HuH-7 (cell line): ENCODE measurements around the gene C4orf50.

Experiments
- DNase-seq: peaks from one replicate; pipeline ENCODE4 v3.0.0; 2011; ENCODE audit warnings: low spot score

C4orf50 gene

DNA sequence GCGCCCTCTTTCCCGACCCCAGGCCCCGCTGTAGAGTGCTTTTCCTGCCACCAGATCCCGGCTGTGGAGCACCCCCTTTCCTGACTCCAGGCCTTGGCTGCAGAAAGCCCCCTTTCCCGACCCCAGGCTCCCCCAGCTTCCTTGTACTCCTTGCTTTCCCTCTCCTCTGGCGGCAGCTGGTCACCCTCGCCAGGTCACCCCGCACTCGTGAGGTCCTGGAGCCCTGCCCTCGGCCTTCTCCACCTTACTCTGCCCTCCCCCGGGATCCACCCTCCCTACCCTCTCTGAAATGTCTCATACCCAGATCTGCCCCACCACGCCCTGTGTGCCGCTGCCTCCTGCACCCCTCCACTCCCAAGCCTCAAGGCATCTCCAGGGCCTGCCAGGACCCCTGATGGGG lies 25.0 kb upstream of the C4orf50 start:
- DNase-seq = no peak

DNA sequence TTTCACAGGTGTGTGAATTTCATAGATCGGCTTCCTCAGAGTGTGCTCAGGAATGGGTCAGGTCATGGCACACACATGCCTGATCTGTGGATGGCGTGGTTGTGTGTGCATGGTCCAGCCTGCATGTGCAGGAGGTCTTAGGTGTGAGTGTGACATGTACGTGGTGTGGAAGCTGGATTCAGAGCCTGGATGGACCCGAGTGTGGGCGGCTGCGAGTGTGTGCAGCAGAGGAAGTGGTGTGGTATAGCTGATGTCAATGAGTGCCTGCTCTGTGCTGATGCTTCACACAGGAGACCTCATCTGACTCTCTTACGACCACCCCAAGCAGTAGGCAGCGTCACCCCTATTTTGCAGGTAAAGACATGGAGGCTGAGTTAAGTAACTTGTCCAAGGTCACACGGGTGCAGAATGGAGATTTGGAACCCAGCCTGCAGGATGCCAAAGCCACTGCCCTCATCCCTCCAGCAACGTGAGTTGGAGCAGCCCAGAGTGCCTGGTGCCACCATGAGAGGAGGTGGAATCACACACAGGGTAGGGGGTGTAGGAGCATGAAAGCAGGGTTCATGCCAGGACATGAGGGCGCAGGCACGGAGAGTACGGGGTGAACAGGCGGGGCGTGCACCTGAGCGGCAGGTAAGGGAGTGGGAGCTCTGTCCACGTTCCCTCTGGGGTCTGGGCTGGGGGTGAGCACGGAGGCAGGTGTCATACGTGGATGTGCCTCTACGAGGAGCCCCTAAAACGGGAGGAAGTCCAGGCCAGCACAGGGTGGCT lies 24.2 kb upstream of the C4orf50 start:
- no peak for DNase-seq

DNA sequence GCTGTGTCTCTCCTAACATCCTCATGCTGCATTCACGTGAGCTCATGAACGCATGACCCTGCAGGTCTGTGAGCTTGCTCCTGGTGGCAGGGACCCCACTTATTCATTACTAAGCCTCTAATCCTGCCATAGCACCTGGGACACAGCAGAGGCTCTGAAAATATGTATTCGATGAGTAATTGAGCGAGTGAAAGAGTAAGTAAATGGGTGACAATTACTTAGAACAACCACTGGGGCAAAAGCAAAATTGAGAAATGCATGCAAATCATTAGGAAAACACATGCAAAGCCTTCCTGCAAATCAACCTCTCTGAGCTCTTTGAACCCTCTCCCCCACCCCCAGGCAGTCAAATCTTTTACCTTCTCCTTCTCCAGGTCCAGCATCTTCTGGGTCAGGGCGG lies 23.6 kb upstream of the C4orf50 start:
- DNase-seq = no peak

DNA sequence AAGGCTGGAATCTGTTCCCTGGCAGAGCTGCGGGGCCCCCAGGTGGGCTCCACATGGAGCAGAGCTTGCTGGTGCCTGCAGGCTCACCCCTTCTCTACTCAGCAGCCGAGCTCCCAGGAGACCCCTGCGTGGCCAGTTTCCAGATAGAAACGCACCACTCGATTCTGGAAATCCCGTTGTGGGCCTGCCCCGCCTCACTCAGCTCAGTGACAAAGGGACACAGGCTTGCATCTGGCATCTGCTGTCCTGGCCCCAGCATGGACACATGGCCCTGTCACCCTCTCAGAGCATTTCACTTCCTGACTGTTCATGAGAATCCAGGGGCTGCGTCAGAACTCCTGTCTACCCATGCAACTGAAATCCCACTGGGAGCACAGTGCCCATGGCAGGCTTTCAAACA lies 20.5 kb upstream of the C4orf50 start:
- DNase-seq = no peak

DNA sequence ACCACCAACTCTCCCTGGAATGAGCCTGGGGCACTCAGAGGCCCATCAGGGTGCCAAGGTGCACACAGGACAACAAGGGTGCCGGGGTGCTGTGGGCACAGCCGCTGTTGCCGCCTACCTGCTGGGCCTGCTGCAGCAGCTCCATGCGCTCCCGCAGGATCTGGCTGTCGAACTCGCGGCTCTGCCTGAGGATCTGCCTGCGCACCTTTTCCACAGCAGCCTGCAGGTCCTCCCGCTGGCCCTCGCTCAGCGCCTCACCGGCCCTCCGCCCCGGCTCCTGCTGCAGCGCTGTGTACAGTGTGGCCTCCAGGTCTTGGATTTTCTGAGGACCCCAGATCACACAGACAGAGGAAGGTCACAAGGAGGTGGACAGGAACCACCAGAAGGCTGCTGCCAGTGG lies 17.6 kb upstream of the C4orf50 start:
- DNase-seq = no peak

DNA sequence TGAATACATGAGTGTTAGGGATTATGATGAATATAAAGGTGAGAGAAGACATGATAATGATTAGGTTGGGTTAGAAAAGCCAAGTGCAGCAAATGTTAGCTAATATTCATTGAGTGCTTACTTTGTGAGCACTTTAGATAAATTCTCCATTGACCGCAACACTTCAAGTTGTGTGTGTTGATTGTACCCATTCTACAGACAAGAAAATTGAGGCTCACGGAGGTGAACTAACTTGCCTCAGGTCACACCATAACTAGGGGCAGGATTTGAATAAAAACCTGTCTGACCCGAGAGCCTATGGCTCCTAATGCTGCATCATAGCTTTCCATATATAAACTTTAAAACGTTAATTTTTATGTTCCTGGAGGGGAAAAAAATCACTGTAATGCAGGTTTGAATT lies 15.2 kb upstream of the C4orf50 start:
- no peak for DNase-seq

DNA sequence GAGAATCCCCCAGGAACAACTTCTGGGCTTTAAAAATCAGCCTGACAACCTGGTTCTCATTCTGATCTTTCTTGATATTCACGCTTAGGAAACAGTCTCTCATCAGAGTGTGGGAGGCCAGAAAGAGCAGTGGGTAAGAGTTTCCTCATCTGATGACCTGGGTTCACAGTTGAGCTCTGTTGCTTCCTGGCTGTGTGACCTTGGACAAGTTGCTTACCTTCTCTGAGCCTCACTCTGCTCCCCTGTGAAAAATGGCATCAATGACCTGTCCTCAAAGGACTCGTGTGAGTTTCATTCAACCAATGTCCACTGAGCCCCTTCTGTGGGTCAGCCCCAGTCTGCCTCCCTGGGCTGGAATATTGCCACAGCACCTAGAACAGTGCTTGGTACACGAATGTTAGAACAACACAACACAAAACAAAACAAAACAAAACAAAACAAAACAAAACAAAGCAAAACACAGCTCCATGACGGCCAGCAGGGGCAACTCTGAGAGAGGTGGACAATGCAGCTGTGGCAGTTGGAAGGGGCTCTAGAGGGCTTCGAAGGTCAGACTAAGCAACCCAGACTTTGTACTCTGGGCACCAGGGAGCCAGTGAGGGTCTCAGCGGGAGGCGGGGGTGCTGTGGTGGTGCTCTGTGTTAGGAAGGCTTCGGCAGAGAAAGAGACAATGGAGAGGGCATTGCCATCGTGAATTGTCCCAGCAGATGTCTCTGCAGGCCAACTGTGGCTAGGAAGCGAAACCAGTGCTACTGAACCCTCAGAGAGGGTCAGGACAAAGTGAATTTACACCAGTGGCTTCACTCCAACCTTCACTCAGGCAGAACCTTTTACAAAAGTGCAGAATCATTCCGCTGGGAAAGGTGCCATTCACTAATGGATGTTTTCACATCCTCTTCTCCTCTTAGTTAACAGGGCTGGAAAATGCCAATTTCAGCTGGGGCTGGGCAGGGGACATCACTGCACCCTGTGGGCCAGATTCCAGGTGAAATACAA lies 14.3 kb upstream of the C4orf50 start:
- no peak for DNase-seq

DNA sequence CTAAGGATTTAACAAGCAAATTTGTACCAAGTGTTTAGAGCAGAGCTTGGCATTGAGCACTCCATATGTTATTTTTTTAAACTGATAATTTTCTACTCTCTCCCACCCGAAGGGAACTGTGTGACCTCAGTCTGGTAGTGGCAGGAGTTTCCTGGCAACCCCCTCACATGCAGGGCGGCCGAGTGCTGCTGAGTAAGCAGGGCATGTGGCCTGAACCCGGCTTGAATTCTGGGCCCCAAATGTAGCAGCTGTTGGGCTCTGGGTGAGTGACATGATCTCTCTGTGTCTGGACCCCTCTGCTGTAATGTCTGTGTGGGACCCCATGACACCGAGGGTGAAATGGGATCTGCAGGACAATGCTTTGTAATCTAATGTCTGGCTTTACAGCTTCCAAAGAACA lies 13.6 kb upstream of the C4orf50 start:
- no peak for DNase-seq

DNA sequence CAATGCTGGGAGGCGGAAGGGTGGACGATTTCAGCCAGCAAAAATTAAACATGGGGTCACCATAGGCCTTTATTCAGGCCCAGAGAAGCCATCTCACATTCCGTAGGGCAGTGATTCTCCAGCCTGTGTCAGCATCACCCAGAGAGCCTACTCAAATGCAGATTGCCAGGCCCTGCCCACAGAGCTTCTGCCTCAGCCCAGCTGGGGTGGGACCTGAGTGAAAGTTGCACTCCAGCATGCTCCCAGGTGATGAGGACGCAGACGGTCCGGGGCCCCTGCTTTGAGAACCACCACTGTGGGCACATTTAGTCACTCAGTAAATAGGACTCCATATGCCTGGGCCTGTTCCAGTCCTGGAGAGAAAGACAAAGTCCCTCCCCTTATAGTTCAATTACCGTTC lies 12.4 kb upstream of the C4orf50 start:
- DNase-seq = no peak

DNA sequence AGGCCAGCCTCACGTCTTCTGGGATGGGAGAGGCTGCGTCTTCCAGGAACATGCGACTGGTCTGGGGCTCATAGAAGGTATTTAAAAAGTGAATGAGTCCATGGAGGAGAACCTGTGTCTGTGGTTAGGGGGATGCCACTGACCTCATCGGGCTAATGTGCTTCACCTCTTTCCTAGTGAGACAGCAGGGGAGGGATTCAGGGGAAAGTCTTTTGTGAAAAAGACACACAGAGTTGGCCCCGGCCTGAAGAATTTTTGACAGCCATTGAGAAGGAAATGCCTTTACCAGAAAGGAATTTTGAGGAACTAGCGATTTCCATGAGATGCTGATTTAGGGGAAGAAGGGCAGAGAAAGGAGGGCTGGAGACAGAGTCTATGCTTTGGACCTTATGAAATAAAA lies 11.0 kb upstream of the C4orf50 start:
- no peak for DNase-seq

DNA sequence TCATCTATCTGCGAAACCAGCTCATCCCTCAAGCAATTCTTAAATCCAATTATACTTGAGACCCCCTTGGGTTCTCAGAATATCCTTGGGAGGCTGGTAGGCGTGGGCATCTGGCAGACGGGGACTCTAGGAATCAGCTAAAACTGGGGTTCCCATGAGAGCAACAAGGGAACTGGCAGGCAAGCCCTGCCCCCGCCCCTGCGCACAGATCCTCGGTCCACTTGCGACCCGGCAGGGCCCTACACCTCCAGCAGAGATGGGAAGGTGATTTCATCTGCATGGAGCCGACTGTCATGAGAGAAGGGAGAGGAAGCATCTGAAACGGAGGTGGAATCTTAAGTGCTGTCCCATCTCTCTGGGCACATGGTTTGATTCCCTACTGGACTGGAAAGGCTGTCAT lies 9.9 kb upstream of the C4orf50 start:
- no peak for DNase-seq

DNA sequence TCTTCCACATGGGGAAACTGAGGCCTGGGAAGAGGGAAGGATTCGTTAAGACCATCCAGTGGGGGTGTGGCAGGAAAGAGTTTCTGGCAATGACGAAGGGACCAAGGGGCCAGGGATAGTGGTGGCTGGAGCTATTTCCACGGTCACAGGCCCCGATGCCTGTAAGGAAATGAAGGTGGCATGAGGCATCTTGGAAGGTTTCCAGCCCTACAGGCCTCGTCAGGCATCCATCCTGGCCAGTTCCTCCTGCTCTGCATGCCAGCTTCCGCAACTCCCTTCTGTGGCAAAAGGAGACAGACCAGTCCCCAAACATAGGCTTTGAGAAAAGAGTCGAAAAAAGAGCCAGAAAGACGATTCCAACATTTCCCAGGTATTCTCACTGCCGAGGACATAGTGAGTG lies 9.2 kb upstream of the C4orf50 start:
- no peak for DNase-seq

DNA sequence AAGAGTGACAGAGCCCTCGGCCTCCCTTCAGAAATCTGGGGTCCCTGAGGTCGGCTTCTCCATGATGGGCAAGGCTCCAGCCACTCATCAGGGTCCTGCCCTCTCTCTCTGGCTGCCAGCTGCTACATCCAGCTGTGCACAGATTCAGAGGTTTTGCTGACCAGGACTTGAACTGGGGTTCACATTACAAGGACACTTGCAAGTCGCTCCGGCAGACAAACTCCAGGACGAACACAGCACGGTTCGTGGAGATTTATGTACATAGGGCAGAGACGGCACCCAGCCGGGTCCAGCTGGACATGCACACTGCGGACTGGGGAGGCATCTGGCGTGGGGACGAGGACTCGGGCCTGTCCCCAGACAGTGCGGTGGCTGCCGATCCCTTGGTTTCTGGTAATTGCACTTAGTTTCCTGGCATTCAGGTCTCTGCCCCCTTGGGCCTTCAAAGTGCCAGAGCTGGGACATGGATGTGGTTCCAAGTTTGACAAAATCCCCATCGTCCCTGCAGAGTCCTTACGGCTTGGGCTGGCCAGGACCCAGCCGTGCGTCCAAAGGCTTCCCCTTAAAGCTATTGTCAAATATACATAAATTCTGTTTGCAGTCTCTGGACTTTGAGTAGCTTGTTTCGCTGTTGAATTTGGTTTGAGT lies 6.2 kb upstream of the C4orf50 start:
- no peak for DNase-seq

DNA sequence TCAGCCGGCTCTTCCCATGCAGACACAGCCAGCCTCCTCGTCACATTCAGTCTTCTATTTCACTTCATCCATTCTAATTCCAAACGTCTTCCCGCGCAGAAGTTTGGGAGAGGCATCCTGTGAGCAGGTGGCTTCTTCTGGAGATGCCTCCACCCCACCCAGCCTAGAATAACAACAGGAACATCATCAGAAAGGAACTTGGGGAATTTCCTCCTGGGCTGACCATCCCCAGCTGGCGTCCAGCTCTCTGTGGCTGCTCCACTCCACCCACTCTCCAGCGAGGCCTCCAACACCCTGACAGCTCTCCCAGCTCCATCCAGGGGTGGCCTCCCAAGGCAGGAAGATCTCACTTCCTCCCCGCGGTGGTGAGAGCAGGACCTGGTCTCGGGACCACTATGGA lies 5.5 kb upstream of the C4orf50 start:
- DNase-seq = no peak

DNA sequence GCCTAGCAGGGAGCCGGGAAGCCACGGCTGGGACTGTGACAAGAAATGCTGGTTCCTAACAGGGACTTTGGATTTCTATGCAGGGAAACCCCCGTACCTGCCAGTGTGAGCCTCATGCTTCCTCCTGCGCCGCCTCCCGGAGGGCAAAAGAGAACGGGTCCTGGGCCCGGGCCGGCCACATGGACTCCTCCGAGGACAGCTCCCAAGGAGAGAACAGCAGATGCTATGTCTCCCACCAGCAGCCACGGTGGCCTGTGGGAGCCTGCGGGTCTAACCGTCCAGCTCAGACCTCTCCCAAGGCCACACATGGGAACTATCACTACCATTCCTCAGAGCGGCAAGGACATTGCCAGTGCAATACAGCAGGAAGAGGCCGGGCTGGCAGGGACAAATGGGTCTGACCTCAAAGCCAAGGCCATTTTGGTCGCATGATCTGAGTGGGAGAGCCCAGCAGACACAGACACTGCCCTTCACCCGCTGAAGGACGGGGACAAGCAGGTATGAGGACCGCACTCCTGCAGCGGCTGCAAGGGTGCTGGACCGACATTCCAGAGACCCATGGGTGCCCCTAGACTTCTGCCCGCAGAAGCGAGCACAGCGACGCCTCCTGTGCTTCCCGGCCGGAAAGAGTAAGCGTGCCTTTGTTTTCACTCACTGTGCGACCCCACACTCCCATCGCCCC lies 4.5 kb upstream of the C4orf50 start:
- no peak for DNase-seq

DNA sequence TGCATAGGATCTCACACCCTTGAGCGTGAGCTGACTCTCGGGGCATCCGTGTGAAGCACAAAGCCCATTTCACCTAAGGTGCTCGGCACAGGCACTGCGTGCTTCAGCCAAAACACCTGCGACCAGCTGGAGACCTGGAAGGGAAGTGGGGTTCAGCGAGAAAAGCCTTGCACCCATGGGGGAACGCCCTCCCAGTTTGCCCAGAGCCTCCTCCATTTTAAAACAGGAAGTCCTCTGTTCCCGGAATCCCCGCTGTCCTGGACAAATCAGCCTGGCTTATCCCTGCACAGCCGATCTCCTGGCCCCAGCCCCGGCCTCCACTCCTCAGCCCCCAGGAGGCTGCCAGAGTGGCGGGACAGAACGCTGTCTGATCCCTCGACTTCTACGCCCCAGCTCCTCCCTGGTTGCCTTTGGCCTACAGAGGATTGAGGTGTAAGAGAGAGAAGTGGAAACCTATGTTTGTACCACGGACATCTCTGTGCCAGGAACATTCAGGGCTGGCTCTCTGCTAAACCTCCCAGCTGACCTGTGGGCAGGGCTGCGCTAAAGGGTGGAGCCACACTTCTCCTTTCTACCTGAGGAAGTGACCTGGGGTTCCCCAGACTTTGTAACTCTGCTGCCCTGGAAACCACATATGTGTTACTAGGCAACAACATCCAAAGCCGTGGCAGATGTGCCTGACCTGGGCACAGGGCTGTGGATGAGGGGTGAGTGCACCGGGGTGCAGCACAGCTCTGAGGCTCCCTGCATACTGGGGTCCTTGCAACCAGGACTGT lies 3.8 kb upstream of the C4orf50 start:
- no peak for DNase-seq

DNA sequence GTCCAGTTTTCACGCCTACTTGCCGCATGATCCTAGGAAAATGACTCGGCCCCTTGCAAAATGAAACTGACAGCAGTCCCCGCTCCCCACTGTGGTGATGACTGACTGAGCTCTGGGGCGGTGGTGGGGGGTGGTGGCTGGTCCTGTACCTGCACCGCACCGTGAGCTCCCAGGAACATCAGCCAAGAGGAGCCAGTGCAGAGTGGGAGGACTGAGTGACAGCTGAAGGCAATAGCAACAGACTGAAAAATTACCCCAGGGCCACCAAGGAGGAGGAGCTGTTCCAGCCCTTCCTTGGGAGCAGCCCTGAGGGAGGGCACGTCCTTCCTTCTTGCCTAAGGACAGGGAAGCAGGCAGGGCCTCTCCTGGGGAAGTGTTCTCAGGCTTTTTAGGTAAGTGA lies 2.4 kb upstream of the C4orf50 start:
- no peak for DNase-seq

DNA sequence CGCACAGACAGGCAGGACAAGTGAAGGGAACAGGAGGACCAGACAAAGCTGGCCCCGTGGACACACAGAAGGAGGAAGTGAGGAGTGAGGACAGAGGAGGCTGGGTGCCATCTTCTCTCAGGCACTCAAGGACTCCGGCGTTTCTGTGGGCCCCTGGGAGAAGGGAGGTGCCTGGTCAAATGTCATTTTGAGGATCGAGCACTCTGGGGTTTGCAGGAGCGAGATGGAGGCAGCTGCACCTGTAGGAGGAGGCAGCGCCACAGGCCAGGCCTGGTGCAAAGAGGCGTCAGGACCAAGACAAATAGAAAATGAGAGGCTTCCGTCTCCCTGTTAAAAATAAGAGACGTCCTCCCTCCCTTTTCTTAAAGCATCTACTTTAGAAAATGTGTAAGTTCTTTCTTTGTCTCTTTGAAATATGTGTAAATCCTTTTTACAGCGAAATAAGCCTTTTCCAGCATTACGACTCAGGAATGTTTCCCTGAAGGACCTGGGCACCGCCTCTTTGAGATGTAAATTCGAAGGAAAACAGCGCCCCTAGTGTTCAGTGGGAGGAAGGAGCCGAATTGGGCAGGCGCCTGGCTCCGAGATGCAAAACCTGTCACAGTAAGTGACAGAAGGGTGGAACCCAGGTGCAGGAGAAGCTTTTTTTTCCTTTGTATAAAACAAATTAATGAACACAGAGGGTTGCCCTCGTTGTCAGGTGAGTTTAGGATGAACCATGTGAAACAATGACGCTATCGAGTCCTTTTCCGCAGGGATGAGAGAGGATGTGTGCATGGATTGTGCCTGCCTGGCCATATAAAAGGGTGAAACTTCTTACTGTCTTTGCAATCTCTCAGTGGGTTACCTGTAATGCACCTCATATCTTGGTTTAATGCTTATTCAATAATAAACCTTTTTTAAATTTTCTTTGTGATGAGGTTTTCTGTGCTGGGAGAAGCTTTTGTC lies 1.4 kb upstream of the C4orf50 start:
- peak; percentile 50 for DNase-seq

DNA sequence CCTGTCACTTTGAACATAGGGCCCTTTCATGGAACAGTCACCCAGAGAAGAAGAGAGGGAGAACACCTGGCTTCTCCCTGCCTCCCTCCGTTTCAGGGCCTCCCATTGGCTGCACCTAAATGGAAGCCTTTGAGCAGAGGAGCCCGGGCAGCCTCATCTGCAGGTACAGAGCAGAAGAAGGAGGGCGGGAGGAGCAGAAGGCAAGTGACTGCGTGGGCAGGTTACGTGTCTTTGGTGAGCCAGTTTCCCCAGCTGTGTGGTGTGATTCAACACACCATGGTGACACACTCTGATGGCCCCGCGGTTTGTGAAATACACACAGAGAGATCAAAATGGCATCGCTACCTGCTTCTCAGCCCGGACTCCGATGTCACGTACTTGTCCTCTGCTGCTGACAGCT lies 431 bp downstream of the C4orf50 start:
- DNase-seq = no peak

DNA sequence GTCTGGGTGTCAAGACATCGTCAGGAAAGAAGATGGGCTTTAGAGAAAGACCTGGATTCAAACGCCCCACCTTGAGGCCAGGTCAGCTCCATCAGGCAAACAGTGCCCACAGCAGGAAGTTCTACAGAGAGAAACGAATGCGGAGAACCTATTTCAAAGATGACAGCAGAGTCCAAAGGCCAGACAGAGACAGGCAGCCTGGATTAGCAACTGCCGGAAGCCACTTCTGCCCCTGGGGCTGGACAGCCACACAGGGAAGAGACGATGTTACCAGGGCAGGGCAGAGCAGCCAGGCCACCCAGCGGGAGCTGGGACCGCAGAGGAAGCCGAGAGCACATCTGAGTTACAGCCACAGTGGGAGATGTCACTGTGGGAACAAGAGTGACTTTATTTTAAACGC lies 1.2 kb downstream of the C4orf50 start:
- DNase-seq = peak; percentile 18
